Astrocyte (in vitro differentiated cells and primary cell): ENCODE results near the gene OVOL1. TPM values are rescaled to one million over a fixed set of nuclear protein-coding genes. Genes with fewer than 3 reads are reported as not detected.

ENCODE experiments used
- DNase-seq: peaks from one replicate; pipeline ENCODE4 v3.0.0-alpha.2; 2010; ENCODE audit warnings: low read depth
- FAIRE-seq: peaks from 2 replicates; lab custom pipeline; 2011; peaks lifted over from hg19 to GRCh38; lab: Jason Lieb, UNC
- H2AFZ ChIP-seq: 2 replicates; pipeline ENCODE4 v1.6.0; 2012; ENCODE audit warnings: low read depth, low read length, inconsistent platforms
- H3K27ac ChIP-seq: 2 replicates; pipeline ENCODE4 v1.5.1; 2011; ENCODE audit warnings: low read depth, low read length, inconsistent platforms
- H3K27me3 ChIP-seq: 2 replicates; pipeline ENCODE4 v1.6.0; 2011; ENCODE audit warnings: low read length, inconsistent platforms; ENCODE audit not compliant: insufficient read depth
- H3K36me3 ChIP-seq: 2 replicates; pipeline ENCODE4 v1.5.1; 2011; ENCODE audit warnings: low read length, inconsistent platforms; ENCODE audit not compliant: insufficient read depth
- H3K4me1 ChIP-seq: 2 replicates; pipeline ENCODE4 v1.5.1; 2011; ENCODE audit warnings: low read length, inconsistent platforms; ENCODE audit not compliant: insufficient read depth
- H3K4me2 ChIP-seq: 2 replicates; pipeline ENCODE4 v1.6.0; 2012; ENCODE audit warnings: low read length, inconsistent platforms
- H3K4me3 ChIP-seq: 2 replicates; pipeline ENCODE4 v1.5.1; 2011; ENCODE audit warnings: low read depth, mild to moderate bottlenecking, low read length, inconsistent platforms; ENCODE audit not compliant: insufficient read depth
- H3K79me2 ChIP-seq: 2 replicates; pipeline ENCODE4 v1.6.0; 2012; ENCODE audit warnings: mild to moderate bottlenecking, low read length, inconsistent platforms; ENCODE audit not compliant: insufficient read depth
- H3K9ac ChIP-seq: 2 replicates; pipeline ENCODE4 v1.6.0; 2012; ENCODE audit warnings: mild to moderate bottlenecking, low read length, inconsistent platforms
- H3K9me3 ChIP-seq: 2 replicates; pipeline ENCODE4 v1.5.1; 2012; ENCODE audit warnings: low read depth, mild to moderate bottlenecking, low read length, inconsistent platforms; ENCODE audit not compliant: insufficient read depth
- H4K20me1 ChIP-seq: 2 replicates; pipeline ENCODE4 v1.6.0; 2012; ENCODE audit warnings: low read length, inconsistent platforms; ENCODE audit not compliant: insufficient read depth
- H3K27ac Mint-ChIP-seq: one replicate; pipeline ENCODE4 v1.8.0; 2021; ENCODE audit warnings: mild to moderate bottlenecking, mixed read lengths; ENCODE audit not compliant: unreplicated experiment
- H3K27me3 Mint-ChIP-seq: one replicate; pipeline ENCODE4 v1.8.0; 2021; ENCODE audit warnings: low read depth, mixed read lengths; ENCODE audit not compliant: unreplicated experiment
- H3K36me3 Mint-ChIP-seq: one replicate; pipeline ENCODE4 v1.8.0; 2021; ENCODE audit warnings: low read depth, mixed read lengths; ENCODE audit not compliant: unreplicated experiment
- H3K4me1 Mint-ChIP-seq: one replicate; pipeline ENCODE4 v1.8.0; 2021; ENCODE audit warnings: low read depth, mixed read lengths; ENCODE audit not compliant: unreplicated experiment
- H3K4me3 Mint-ChIP-seq: one replicate; pipeline ENCODE4 v1.8.0; 2021; ENCODE audit warnings: mild to moderate bottlenecking, moderate library complexity, mixed read lengths; ENCODE audit not compliant: unreplicated experiment
- H3K9me3 Mint-ChIP-seq: one replicate; pipeline ENCODE4 v1.8.0; 2021; ENCODE audit warnings: mild to moderate bottlenecking, mixed read lengths; ENCODE audit not compliant: unreplicated experiment
- CTCF ChIP-seq: IDR thresholded peaks from 2 replicates; pipeline ENCODE4 v1.5.1; 2011; ENCODE audit warnings: low read depth, mild to moderate bottlenecking, inconsistent platforms, low read length, moderate library complexity; ENCODE audit not compliant: insufficient read depth
- EZH2 ChIP-seq: IDR thresholded peaks from 2 replicates; pipeline ENCODE4 v1.6.1; 2012; ENCODE audit warnings: mild to moderate bottlenecking, low read length, inconsistent platforms; ENCODE audit not compliant: insufficient read depth
- total RNA-seq: library from RNA; stranded (reverse); gene quantifications from 2 replicates; pipeline ENCODE4 v1.2.1, GENCODE V29; 2021

The OVOL1 gene
- total RNA-seq, 1 donor from 2014 or later: 1.0 TPM

DNA sequence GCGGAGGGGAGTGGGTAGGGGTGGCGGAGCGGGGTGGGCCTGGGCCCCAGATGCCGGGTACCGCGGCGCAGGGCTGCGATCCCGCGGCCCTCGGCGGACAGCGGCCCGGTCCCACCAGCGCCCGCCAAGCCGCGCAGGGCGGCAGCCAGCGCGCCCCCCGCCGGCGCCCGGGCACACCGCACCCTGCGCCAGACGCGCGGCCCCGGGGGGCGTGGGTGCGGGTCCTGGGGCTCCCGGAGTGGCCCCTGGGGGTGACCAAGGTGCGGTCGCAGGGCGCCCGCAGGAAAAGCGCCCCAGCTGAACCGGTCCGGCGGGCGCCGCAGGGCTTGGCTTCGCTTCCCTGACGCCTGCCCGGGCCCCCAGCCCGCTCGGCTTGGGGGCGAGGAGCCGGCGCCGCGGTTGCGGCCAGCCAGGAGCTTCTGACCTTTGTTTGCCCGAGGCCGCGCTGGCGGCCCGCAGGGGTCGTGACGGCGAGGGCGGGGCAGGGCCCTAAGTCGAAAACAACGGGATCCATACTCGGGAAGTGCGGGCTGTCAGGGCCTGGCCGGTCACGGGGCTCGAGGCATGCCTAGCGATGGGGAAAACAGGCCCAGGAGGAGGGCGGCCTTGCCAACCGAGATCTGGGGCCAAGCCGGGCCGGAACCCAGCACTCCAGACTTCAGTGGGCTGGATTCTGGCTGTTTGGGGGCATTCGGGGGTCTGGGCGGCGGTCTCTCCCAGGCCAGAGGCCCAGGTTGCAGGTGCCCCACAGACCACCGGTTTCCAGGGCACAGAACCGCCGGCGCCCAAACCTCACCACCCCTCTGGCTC lies 5.5 kb upstream of the OVOL1 start:
- Histone ChIP-seq H3K27ac (no peak overlapping the region), H3K9me3 (no peaks in the 10 kb centered on the region), H2AFZ (peak overlapping the region; percentile 63), H3K9ac (no peak overlapping the region), H4K20me1 (peaks cover 31% of the 10 kb centered on the region), H3K4me1 (peaks cover 6% of the 10 kb centered on the region), H3K36me3 (no peaks in the 10 kb centered on the region), H3K4me2 (peak overlapping the region; percentile 86), H3K27me3 (peaks cover 20% of the 10 kb centered on the region), H3K4me3 (peak overlapping the region; percentile 23), H3K79me2 (peaks cover 18% of the 10 kb centered on the region)
- peaks cover 7% of the 10 kb centered on the region for H3K4me1 Mint-ChIP-seq
- peaks cover 3% of the 10 kb centered on the region for H3K9me3 Mint-ChIP-seq
- TF ChIP-seq CTCF: no peak
- no peak for TF ChIP-seq EZH2
- DNase-seq (no peak), FAIRE-seq (no peak)
- no peak overlapping the region for H3K27ac Mint-ChIP-seq
- H3K4me3 Mint-ChIP-seq: peak overlapping the region; percentile 62
- H3K36me3 Mint-ChIP-seq: peaks cover 10% of the 10 kb centered on the region
- H3K27me3 Mint-ChIP-seq: peaks cover 31% of the 10 kb centered on the region

DNA sequence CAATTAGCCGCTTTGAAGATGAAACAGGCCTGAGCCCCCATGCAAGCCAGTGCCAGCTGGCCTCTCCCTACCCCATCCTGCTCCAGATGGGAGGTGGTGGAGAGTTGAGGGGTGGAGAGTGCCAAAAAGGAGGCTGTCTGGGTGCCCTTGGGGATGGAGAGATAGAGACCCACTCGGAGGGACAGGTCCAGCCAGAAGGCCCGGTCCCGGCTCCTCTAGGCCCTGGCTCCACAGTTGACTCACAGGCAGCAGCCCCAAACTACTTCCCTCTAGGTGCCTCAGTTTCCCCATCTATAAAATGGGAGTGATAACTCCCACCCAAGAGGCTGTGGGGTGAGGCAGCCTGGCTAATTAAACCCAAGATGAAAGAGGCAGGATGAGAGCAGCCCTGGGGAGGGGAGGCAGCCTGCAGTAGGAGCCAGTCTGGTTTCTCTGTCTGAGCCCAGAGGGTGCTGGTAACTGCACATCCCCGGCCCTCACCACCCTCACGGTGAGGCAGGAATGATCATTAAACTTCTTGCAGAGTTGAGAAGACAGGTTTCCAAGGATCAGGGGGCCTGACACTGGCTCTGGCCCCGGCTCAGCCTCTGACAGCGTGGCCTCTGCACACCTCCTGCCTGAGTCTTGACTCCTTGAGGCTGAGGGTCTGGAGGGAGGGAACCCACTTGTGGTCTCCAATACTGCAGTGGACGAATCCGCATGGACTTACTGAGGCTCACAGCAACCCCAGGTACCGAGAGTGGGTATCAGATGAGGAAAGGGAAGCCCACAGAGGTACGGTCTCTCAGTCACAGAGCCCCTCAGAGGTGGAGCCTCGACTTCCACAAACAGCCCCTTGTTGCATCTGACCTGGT lies 4.7 kb upstream of the OVOL1 start:
- Mint-ChIP-seq H3K27me3 (peaks cover 31% of the 10 kb centered on the region), H3K36me3 (peaks cover 7% of the 10 kb centered on the region), H3K4me1 (peaks cover 4% of the 10 kb centered on the region), H3K9me3 (peaks cover 3% of the 10 kb centered on the region), H3K27ac (no peak overlapping the region), H3K4me3 (no peak overlapping the region)
- FAIRE-seq (no peak), DNase-seq (no peak)
- Histone ChIP-seq H3K4me2 (no peak overlapping the region), H3K36me3 (no peaks in the 10 kb centered on the region), H3K27ac (no peak overlapping the region), H4K20me1 (peaks cover 23% of the 10 kb centered on the region), H3K4me3 (no peak overlapping the region), H3K27me3 (peaks cover 25% of the 10 kb centered on the region), H3K4me1 (peaks cover 6% of the 10 kb centered on the region), H3K79me2 (peaks cover 18% of the 10 kb centered on the region), H3K9ac (no peak overlapping the region), H2AFZ (no peak overlapping the region), H3K9me3 (no peaks in the 10 kb centered on the region)
- TF ChIP-seq CTCF (no peak), EZH2 (no peak)
